A549 (cell line): ENCODE measurements around the gene UBE3B. TPM values are rescaled to one million over a fixed set of nuclear protein-coding genes. Genes with fewer than 3 reads are reported as not detected.

Source experiments
- ATAC-seq, 2 experiments: fragments of 200-7000 bp in 1 of 2; fragments of >200 bp in 1 of 2; cut with Nextera tagmentation in 1 of 2; cut with Tn5 transposase in 1 of 2; 3 replicates each; pipeline versions ENCODE4 v1.8.0 to v1.9.1; 2018 to 2020; ENCODE audit warnings: mild to moderate bottlenecking in 1 of 2, moderate library complexity in 1 of 2
- CTCF ChIA-PET: fragments of 300-600 bp; sonication (Branson Sonifier 250); formaldehyde crosslinking; extraction: SDS; loops from one replicate; lab custom pipeline; 2021; ENCODE audit warnings: antibody characterized with exemption, inconsistent platforms; lab: Yijun Ruan, JAX
- POLR2A ChIA-PET: fragments of 350-600 bp; formaldehyde crosslinking; extraction: SDS; loops from one replicate; lab custom pipeline; 2021; ENCODE audit warnings: antibody characterized with exemption, inconsistent platforms; lab: Yijun Ruan, JAX
- DNase-seq, 2 experiments: peaks; one replicate each; pipeline versions ENCODE4 v3.0.0 to v3.0.0-alpha.2; 2011 to 2016; ENCODE audit warnings: low read depth in 1 of 2, low spot score in 1 of 2
- FAIRE-seq: peaks from 2 replicates; lab custom pipeline; 2011; peaks lifted over from hg19 to GRCh38; lab: Jason Lieb, UNC
- H3K27ac ChIP-seq, 2 experiments: fragments of >200 bp; sonication (Bioruptor Twin); formaldehyde crosslinking; 3 replicates each; pipeline ENCODE4 v1.5.1; 2016 to 2017
- H3K4me1 ChIP-seq: fragments of >200 bp; sonication (Bioruptor Twin); formaldehyde crosslinking; 3 replicates; pipeline ENCODE4 v1.6.1; 2016
- H3K4me2 ChIP-seq: fragments of >200 bp; sonication (Bioruptor Twin); formaldehyde crosslinking; 3 replicates; pipeline ENCODE4 v1.6.1; 2016
- H3K4me3 ChIP-seq: fragments of >200 bp; sonication (Bioruptor Twin); formaldehyde crosslinking; 3 replicates; pipeline ENCODE4 v1.5.1; 2016
- H3K9me3 ChIP-seq: fragments of >200 bp; sonication (Bioruptor Twin); formaldehyde crosslinking; 3 replicates; pipeline ENCODE4 v1.6.1; 2016
- BHLHE40 ChIP-seq: IDR thresholded peaks from 2 replicates; pipeline ENCODE4 v1.6.1; 2012; ENCODE audit warnings: low read depth, low read length, inconsistent platforms
- CBX8 ChIP-seq: fragments of 200-600 bp; sonication (generic); IDR thresholded peaks from 2 replicates; pipeline ENCODE4 v1.6.1; 2016
- CEBPB ChIP-seq, 2 experiments: fragments of >200 bp in 1 of 2; sonication (Bioruptor Twin) in 1 of 2; formaldehyde crosslinking in 1 of 2; IDR thresholded peaks; 2 replicates each; pipeline ENCODE4 v1.6.1; 2012 to 2016
- CHD2 ChIP-seq: fragments of 150-350 bp; IDR thresholded peaks from 2 replicates; pipeline ENCODE4 v1.6.1; 2014; ENCODE audit warnings: low read length; ENCODE audit not compliant: partially characterized antibody
- CHD4 ChIP-seq: fragments of 200-600 bp; sonication (generic); IDR thresholded peaks from 2 replicates; pipeline ENCODE4 v1.6.1; 2016; ENCODE audit warnings: antibody characterized with exemption, mild to moderate bottlenecking, borderline replicate concordance
- EHMT2 ChIP-seq: fragments of 200-600 bp; sonication (generic); IDR thresholded peaks from 2 replicates; pipeline ENCODE4 v1.6.1; 2016; ENCODE audit warnings: antibody characterized with exemption, low read depth, mild to moderate bottlenecking, moderate library complexity
- ESRRA ChIP-seq: fragments of 150-350 bp; IDR thresholded peaks from 2 replicates; pipeline ENCODE4 v1.6.1; 2014; ENCODE audit warnings: mild to moderate bottlenecking, low read length, borderline replicate concordance
- FOXS1 ChIP-seq: fragments of 250-450 bp; sonication (Bioruptor Pico); IDR thresholded peaks from 2 replicates; pipeline ENCODE4 v1.5.0; 2020; ENCODE audit warnings: mild to moderate bottlenecking, moderate library complexity
- HOXB5 ChIP-seq: fragments of 250-450 bp; sonication (Bioruptor Pico); IDR thresholded peaks from 2 replicates; pipeline ENCODE4 v1.5.0; 2020; ENCODE audit warnings: mild to moderate bottlenecking, moderate library complexity
- JUNB ChIP-seq: fragments of >200 bp; sonication (Bioruptor Twin); formaldehyde crosslinking; IDR thresholded peaks from 2 replicates; pipeline ENCODE4 v1.6.1; 2016
- KDM1A ChIP-seq: fragments of 200-600 bp; sonication (generic); IDR thresholded peaks from 2 replicates; pipeline ENCODE4 v1.6.1; 2016; ENCODE audit warnings: low read depth, mild to moderate bottlenecking
- KDM5A ChIP-seq: fragments of 200-600 bp; sonication (generic); IDR thresholded peaks from 2 replicates; pipeline ENCODE4 v1.6.1; 2016; ENCODE audit warnings: antibody characterized with exemption, mild to moderate bottlenecking
- MAFK ChIP-seq: fragments of 450-650 bp; IDR thresholded peaks from 2 replicates; pipeline ENCODE4 v1.6.1; 2014; ENCODE audit not compliant: partially characterized antibody
- MYC ChIP-seq: IDR thresholded peaks from 2 replicates; pipeline ENCODE4 v1.6.1; 2012; ENCODE audit warnings: mild to moderate bottlenecking, inconsistent platforms, low read length, improper control_type of control experiment, borderline replicate concordance
- POLR2A ChIP-seq: IDR thresholded peaks from 2 replicates; pipeline ENCODE4 v1.6.1; 2012; ENCODE audit warnings: mild to moderate bottlenecking, low read length
- RAD21 ChIP-seq, 2 experiments: fragments of >200 bp in 1 of 2; sonication (Bioruptor Twin) in 1 of 2; formaldehyde crosslinking in 1 of 2; IDR thresholded peaks in 1 of 2; conservative IDR thresholded peaks in 1 of 2; 2 replicates in 1 of 2; 3 replicates in 1 of 2; pipeline ENCODE4 v1.6.1; 2012 to 2018; ENCODE audit warnings: inconsistent platforms in 1 of 2
- SMC3 ChIP-seq: fragments of >200 bp; sonication (Bioruptor Twin); formaldehyde crosslinking; IDR thresholded peaks from 3 replicates; pipeline ENCODE4 v1.6.1; 2018; ENCODE audit warnings: inconsistent platforms
- ZNF302 ChIP-seq: fragments of 250-450 bp; sonication (Bioruptor Pico); IDR thresholded peaks from 2 replicates; pipeline ENCODE4 v1.9.0; 2021; ENCODE audit warnings: inconsistent platforms, mild to moderate bottlenecking, moderate library complexity
- WGBS: methylation state at CpG from one replicate; pipeline ENCODE4 v1.1.6; 2017; ENCODE audit errors: missing lambda C conversion rate; 5-methylcytosine and 5-hydroxymethylcytosine counted together
- polyA plus RNA-seq, 4 experiments: library from polyadenylated mRNA; depleted of rRNA in 3 of 4; stranded (reverse); fragments of >200 nt; fragmentation: RNase III in 1 of 4; extraction: RNeasy Plus Mini Kit Qiagen cat#74134 plus additional on column Dnase treatment in 1 of 4; gene quantifications; 2 replicates in 3 of 4; 3 replicates in 1 of 4; pipeline ENCODE4 v1.2.3, GENCODE V29; 2011 to 2017
- TF ChIP-seq, protein P1 (sequence below): IDR thresholded peaks from 2 replicates; pipeline ENCODE4 v1.6.1; 2012
- TF ChIP-seq, protein P2 (sequence below): fragments of >200 bp; sonication (Bioruptor Twin); formaldehyde crosslinking; IDR thresholded peaks from 3 replicates; pipeline ENCODE4 v1.6.1; 2016
- TF ChIP-seq, protein P3 (sequence below): fragments of >200 bp; sonication (Bioruptor Twin); formaldehyde crosslinking; IDR thresholded peaks from 2 replicates; pipeline ENCODE4 v1.6.1; 2016
- TF ChIP-seq, protein P4 (sequence below): IDR thresholded peaks from 2 replicates; pipeline ENCODE4 v1.6.1; 2012
- TF ChIP-seq, protein P5 (sequence below): fragments of 150-350 bp; IDR thresholded peaks from 2 replicates; pipeline ENCODE4 v1.6.1; 2014; ENCODE audit warnings: low read depth, mild to moderate bottlenecking, low read length

UBE3B gene
- polyA plus RNA-seq, 2 of the 4 experiments (the other 2 are of a cell fraction) = 14.0 to 38.0 TPM

DNA sequence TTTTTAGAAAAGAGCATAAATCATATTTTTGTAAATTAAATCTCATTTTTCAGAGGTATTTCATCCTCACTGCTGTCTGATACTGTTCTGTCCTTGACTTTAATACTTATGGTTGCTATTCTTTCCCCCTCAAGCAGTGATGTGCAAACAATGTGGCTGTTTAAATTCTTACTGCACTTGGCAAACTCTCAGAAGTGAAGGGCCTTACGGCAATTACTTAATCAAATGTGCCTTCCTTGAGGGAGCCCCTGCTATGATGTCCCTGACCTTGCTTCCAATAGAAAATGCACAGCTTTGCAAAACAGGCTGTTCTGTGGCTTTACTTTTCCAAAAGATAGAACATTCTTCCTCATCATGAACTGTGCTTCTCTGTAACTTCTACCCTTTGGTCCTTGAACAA, 35.2 kb downstream of the UBE3B start:
- ChIA-PET CTCF (interaction anchor here (0.5 to 4.1 kb wide), 3 partner anchors 10 to 919 kb away, joined by 3 to 20 read pairs (median 6); no protein-coding TSS in a partner anchor), POLR2A (no interaction called here)
- DNase-seq (no peak), ATAC-seq (no peak), FAIRE-seq (no peak)
- Histone ChIP-seq H3K9me3 (no peaks in the 10 kb centered on the region), H3K4me1 (no peaks in the 10 kb centered on the region), H3K27ac (no peak overlapping the region), H3K4me2 (no peak overlapping the region), H3K4me3 (no peak overlapping the region)
- WGBS = 96% methylated on average over 1 of the region's 1 CpG
- TF ChIP-seq ESRRA (no peak), HOXB5 (CRISPR knock-in tag) (no peak), JUNB (no peak), EHMT2 (no peak), MYC (no peak), MAFK (no peak), RAD21 (conservative IDR thresholded peaks at IDR 0.05 in 1 of 2, IDR thresholded peaks at IDR 0.05 in 1 of 2) (no peak), CEBPB (IDR thresholded peaks at IDR 0.05) (no peak)
- TF ChIP-seq, protein P1, sequence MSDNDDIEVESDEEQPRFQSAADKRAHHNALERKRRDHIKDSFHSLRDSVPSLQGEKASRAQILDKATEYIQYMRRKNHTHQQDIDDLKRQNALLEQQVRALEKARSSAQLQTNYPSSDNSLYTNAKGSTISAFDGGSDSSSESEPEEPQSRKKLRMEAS = no peak
- TF ChIP-seq, protein P2, sequence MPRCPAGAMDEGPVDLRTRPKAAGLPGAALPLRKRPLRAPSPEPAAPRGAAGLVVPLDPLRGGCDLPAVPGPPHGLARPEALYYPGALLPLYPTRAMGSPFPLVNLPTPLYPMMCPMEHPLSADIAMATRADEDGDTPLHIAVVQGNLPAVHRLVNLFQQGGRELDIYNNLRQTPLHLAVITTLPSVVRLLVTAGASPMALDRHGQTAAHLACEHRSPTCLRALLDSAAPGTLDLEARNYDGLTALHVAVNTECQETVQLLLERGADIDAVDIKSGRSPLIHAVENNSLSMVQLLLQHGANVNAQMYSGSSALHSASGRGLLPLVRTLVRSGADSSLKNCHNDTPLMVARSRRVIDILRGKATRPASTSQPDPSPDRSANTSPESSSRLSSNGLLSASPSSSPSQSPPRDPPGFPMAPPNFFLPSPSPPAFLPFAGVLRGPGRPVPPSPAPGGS = no peak
- TF ChIP-seq, protein P3, sequence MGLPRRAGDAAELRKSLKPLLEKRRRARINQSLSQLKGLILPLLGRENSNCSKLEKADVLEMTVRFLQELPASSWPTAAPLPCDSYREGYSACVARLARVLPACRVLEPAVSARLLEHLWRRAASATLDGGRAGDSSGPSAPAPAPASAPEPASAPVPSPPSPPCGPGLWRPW = no peak
- TF ChIP-seq, protein P4, sequence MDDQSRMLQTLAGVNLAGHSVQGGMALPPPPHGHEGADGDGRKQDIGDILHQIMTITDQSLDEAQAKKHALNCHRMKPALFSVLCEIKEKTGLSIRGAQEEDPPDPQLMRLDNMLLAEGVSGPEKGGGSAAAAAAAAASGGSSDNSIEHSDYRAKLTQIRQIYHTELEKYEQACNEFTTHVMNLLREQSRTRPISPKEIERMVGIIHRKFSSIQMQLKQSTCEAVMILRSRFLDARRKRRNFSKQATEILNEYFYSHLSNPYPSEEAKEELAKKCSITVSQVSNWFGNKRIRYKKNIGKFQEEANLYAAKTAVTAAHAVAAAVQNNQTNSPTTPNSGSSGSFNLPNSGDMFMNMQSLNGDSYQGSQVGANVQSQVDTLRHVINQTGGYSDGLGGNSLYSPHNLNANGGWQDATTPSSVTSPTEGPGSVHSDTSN = no peak
- TF ChIP-seq, protein P5, sequence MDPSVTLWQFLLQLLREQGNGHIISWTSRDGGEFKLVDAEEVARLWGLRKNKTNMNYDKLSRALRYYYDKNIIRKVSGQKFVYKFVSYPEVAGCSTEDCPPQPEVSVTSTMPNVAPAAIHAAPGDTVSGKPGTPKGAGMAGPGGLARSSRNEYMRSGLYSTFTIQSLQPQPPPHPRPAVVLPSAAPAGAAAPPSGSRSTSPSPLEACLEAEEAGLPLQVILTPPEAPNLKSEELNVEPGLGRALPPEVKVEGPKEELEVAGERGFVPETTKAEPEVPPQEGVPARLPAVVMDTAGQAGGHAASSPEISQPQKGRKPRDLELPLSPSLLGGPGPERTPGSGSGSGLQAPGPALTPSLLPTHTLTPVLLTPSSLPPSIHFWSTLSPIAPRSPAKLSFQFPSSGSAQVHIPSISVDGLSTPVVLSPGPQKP = no peak

DNA sequence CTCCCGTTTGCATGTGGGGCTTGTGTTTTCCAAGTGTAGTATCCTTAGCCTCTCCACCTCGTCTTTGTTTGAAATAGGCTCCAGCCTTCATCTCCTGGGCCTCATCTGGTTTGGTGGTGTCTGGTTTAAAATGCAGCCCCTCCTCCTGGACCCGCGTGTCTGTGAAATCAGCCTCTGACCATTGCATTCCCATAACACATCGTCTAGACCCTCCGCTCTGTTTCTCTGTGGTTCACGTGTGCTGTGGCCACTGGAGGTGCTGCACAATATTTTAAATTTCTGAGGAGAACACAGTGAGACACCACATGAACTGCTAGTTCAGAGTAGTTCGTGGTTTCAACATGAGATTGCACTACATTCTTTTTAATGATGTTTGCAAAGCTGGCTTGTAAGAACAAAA, 35.6 kb downstream of the UBE3B start:
- 84% methylated on average over 8 of the region's 8 CpGs for WGBS
- H3K4me2 ChIP-seq = no peak overlapping the region
- no peaks in the 10 kb centered on the region for H3K4me1 ChIP-seq
- H3K9me3 ChIP-seq = no peaks in the 10 kb centered on the region
- H3K27ac ChIP-seq = no peak overlapping the region
- 0 out of 6 replicates have a peak, but pooled peaks of 1 of the 2 experiments have one; percentile 27 for ATAC-seq
- H3K4me3 ChIP-seq = no peak overlapping the region
- DNase-seq = no peak
- FAIRE-seq = no peak
- TF ChIP-seq ESRRA = no peak
- no peak for TF ChIP-seq CEBPB (IDR thresholded peaks at IDR 0.05)
- TF ChIP-seq, protein P5 = no peak
- TF ChIP-seq CBX8 = no peak
- no peak for TF ChIP-seq SMC3
- TF ChIP-seq CHD4 = no peak
- TF ChIP-seq KDM1A = no peak
- no peak for TF ChIP-seq BHLHE40
- TF ChIP-seq KDM5A = no peak
- TF ChIP-seq POLR2A = no peak
- TF ChIP-seq ZNF302 (CRISPR knock-in tag) = no peak
- TF ChIP-seq, protein P2 = no peak
- no peak for TF ChIP-seq FOXS1 (CRISPR knock-in tag)
- TF ChIP-seq JUNB = no peak
- TF ChIP-seq RAD21 (conservative IDR thresholded peaks at IDR 0.05 in 1 of 2, IDR thresholded peaks at IDR 0.05 in 1 of 2) = no peak
- no peak for TF ChIP-seq CHD2
- CTCF ChIA-PET = interaction anchor here (1.8 to 4.1 kb wide), 2 partner anchors 10 to 262 kb away, joined by 6 to 20 read pairs; no protein-coding TSS in a partner anchor
- POLR2A ChIA-PET = no interaction called here
